Measurements from ENCODE around the gene ZNF385C.

ZNF385C gene

DNA sequence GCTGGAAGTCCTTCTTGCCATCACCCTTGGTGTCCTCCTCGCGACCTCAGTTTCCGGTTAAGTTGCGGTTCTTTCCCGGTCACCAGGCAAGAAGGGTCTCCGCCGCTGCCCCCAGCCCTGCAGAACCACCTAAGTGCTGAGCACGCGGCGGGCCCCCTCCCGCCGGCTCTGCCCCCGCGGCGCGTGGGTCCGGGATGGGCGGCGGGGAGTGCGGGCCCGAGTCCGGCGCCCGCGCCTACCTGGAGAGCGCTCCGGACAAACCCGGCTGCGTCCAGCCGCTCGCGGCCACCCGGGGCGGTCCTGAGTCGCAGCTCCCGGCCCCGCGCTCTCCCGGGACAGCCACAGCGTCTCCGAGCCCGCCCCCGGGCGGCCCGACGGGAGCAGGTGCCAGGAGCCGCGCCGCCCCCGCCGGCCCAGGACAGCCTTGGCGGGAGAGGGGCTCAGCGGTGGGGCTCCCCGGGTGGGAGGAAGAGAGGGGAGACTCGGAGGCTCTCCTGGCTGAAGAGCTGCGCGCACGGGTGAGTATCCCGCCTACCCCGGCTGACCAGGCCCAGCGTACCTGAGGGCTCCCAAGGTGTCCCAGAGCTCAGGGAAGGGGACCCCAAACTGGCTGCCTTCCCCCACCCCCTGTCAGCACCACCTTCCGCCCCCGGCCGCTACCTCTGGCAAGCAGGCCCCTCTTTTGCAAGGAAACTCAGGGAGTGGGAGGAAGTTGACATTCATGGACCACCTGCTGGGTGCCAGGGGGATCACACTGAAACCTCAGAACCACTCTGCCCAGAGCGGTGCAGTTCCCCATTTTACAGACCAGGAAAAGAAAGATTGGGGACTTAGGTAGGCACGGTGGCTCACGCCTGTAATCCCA is 25.7 kb downstream of the ZNF385C start:
- no peak for DNase-seq (ENCODE audit: low read depth)
- TF ChIP-seq CTCF (IDR thresholded peaks at IDR 0.05; ENCODE audit: insufficient read depth, low read depth, low read length, missing control alignments) = no peak
- no peak overlapping the region for H3K4me3 ChIP-seq (ENCODE audit: low read length)

DNA sequence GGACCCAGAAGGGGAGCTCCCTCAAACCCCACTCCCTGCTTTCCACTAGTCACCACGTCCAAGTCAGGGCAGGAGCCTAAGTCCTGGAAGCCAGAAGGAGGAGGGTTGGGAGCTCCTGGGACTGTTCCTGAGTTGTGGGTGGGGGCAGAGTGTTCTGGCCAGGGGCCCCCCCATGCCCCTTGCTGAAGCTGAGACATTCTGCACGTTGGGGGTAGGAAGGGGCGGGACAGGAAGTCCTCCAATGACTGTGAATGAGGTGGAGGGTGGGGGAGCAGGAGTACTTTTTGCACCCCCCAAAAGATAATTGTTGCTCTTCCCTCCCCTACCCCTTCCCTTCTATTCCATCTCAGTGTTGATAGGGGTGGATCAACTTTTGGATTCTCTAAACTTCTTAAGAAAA is 26.5 kb downstream of the ZNF385C start:
- no peak for TF ChIP-seq CTCF (IDR thresholded peaks at IDR 0.05; ENCODE audit: insufficient read depth, low read depth, low read length, missing control alignments)

GRCh38 chr17:42068979-42069378 is 29.3 kb downstream of the ZNF385C start:
- no peak overlapping the region for H3K4me3 ChIP-seq (ENCODE audit: low read length)
- TF ChIP-seq CTCF (IDR thresholded peaks at IDR 0.05; ENCODE audit: insufficient read depth, low read depth, low read length, missing control alignments) = no peak
- DNase-seq (ENCODE audit: low read depth) = peak; percentile 33

More for the DNA sequence above, 26.5 kb downstream of the ZNF385C start:
- no peak for DNase-seq (ENCODE audit: low read depth)
- H3K4me3 ChIP-seq (ENCODE audit: low read length) = no peak overlapping the region

- no peak overlapping the region for H3K4me3 ChIP-seq (ENCODE audit: low read length)
- peak; percentile 93 for TF ChIP-seq CTCF (IDR thresholded peaks at IDR 0.05; ENCODE audit: insufficient read depth, low read depth, low read length, missing control alignments)
- peak; percentile 55 for DNase-seq (ENCODE audit: low read depth)
These were observed 30.7 kb downstream of the ZNF385C start for GRCh38 chr17:42067371-42068091.

DNA sequence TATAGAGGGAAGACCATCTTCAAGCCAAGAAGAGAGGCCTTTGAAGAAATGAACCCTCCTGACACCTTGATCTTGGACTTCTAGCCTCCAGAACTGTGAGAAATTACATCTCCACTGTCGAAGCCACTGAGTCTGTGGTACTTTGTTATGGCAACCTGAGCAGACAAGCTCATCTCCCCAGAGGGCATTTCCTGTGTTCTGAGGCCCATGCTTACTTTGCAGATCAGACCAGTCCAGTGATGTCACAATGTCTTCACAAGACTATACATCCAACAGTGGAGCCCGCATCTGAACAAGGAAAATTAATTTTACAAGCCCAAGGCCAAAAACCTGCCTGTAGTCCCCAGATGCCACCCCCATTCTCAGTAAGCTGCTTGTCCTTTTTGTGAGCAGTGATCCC is 33.1 kb downstream of the ZNF385C start:
- TF ChIP-seq CTCF (IDR thresholded peaks at IDR 0.05; ENCODE audit: insufficient read depth, low read depth, low read length, missing control alignments) = no peak
- DNase-seq (ENCODE audit: low read depth) = peak; percentile 38
- H3K4me3 ChIP-seq (ENCODE audit: low read length) = no peak overlapping the region

GRCh38 chr17:42062681-42063080 is 35.6 kb downstream of the ZNF385C start:
- TF ChIP-seq CTCF (IDR thresholded peaks at IDR 0.05; ENCODE audit: insufficient read depth, low read depth, low read length, missing control alignments) = no peak
- no peak overlapping the region for H3K4me3 ChIP-seq (ENCODE audit: low read length)
- no peak for DNase-seq (ENCODE audit: low read depth)

All from epithelial cell of esophagus (primary cell).